Liver (tissue), 9 donors: ENCODE measurements around the gene CTRB1. TPM values are rescaled to one million over a fixed set of nuclear protein-coding genes. Genes with fewer than 3 reads are reported as not detected.

Source experiments
- DNase-seq: peaks from one replicate; pipeline ENCODE4 v3.0.0-alpha.2; 2017; ENCODE audit warnings: low spot score
- H3K27ac ChIP-seq, 2 donors: one replicate each; pipeline ENCODE4 v1.7.0; 2013; ENCODE audit warnings: inconsistent platforms in 2 of 2, low read length in 2 of 2, control low read depth in 1 of 2, low read depth in 1 of 2, mild to moderate bottlenecking in 1 of 2
- H3K27me3 ChIP-seq, 4 donors: one replicate each; pipeline versions ENCODE4 v1.6.1 to v1.7.0; 2013; ENCODE audit warnings: low read length in 3 of 4, inconsistent platforms in 1 of 4, mild to moderate bottlenecking in 1 of 4, moderate library complexity in 1 of 4; ENCODE audit not compliant: control insufficient read depth in 4 of 4, insufficient read depth in 4 of 4
- H3K36me3 ChIP-seq, 4 donors: one replicate each; pipeline versions ENCODE4 v1.6.1 to v1.7.0; 2013; ENCODE audit warnings: low read length in 3 of 4, mild to moderate bottlenecking in 3 of 4, low read depth in 1 of 4, moderate library complexity in 1 of 4; ENCODE audit not compliant: control insufficient read depth in 4 of 4, insufficient read depth in 3 of 4
- H3K4me1 ChIP-seq, 4 donors: one replicate each; pipeline versions ENCODE4 v1.6.1 to v1.7.0; 2013; ENCODE audit warnings: low read length in 3 of 4, mild to moderate bottlenecking in 3 of 4, moderate library complexity in 1 of 4; ENCODE audit not compliant: control insufficient read depth in 4 of 4, insufficient read depth in 4 of 4
- H3K4me3 ChIP-seq, 3 donors: one replicate each; pipeline versions ENCODE4 v1.6.1 to v1.7.0; 2013; ENCODE audit warnings: low read length in 3 of 3, control low read depth in 1 of 3, low read depth in 1 of 3, mild to moderate bottlenecking in 1 of 3
- H3K9ac ChIP-seq, 2 donors: one replicate each; pipeline ENCODE4 v1.7.0; 2013; ENCODE audit warnings: low read length in 2 of 2, mild to moderate bottlenecking in 2 of 2, moderate library complexity in 2 of 2, control low read depth in 1 of 2, low read depth in 1 of 2
- H3K9me3 ChIP-seq, 4 donors: one replicate each; pipeline versions ENCODE4 v1.6.1 to v1.7.0; 2013; ENCODE audit warnings: low read length in 3 of 4; ENCODE audit not compliant: control insufficient read depth in 4 of 4
- FOXA1 ChIP-seq: IDR thresholded peaks from 2 replicates; pipeline ENCODE4 v1.6.1; 2016; ENCODE audit warnings: antibody characterized with exemption
- FOXA2 ChIP-seq: IDR thresholded peaks from 2 replicates; pipeline ENCODE4 v1.6.1; 2016; ENCODE audit warnings: antibody characterized with exemption
- GABPA ChIP-seq, 2 donors: IDR thresholded peaks in 1 of 2; conservative IDR thresholded peaks in 1 of 2; 2 replicates each; pipeline ENCODE4 v1.6.1; 2016; ENCODE audit warnings: antibody characterized with exemption in 2 of 2, mild to moderate bottlenecking in 1 of 2, moderate library complexity in 1 of 2
- HNF4A ChIP-seq, 2 donors: conservative IDR thresholded peaks; 2 replicates each; pipeline ENCODE4 v1.6.1; 2016; ENCODE audit warnings: antibody characterized with exemption in 2 of 2, mild to moderate bottlenecking in 2 of 2
- JUND ChIP-seq, 2 donors: IDR thresholded peaks; 2 replicates each; pipeline ENCODE4 v1.6.1; 2016; ENCODE audit warnings: antibody characterized with exemption in 2 of 2
- NR2F2 ChIP-seq: IDR thresholded peaks from 2 replicates; pipeline ENCODE4 v1.6.1; 2016; ENCODE audit warnings: antibody characterized with exemption
- RAD21 ChIP-seq, 2 donors: IDR thresholded peaks; 2 replicates each; pipeline ENCODE4 v1.6.1; 2016; ENCODE audit warnings: antibody characterized with exemption in 2 of 2, mild to moderate bottlenecking in 2 of 2
- RXRA ChIP-seq, 2 donors: IDR thresholded peaks; 2 replicates each; pipeline ENCODE4 v1.6.1; 2017 to 2018; ENCODE audit warnings: antibody characterized with exemption in 2 of 2, mild to moderate bottlenecking in 1 of 2
- SP1 ChIP-seq: IDR thresholded peaks from 2 replicates; pipeline ENCODE4 v1.6.1; 2018; ENCODE audit warnings: antibody characterized with exemption, mild to moderate bottlenecking
- TAF1 ChIP-seq: conservative IDR thresholded peaks from 2 replicates; pipeline ENCODE4 v1.6.1; 2016; ENCODE audit warnings: antibody characterized with exemption, mild to moderate bottlenecking
- YY1 ChIP-seq: IDR thresholded peaks from 2 replicates; pipeline ENCODE4 v1.6.1; 2016; ENCODE audit warnings: antibody characterized with exemption, mild to moderate bottlenecking
- WGBS: extraction: QIAGEN DNeasy Blood & Tissue Kit; methylation state at CpG from one replicate; pipeline ENCODE4 v1.1.7; 2013; 5-methylcytosine and 5-hydroxymethylcytosine counted together
- polyA plus RNA-seq, 2 donors: library from polyadenylated mRNA; stranded (reverse) in 1 of 2; unstranded in 1 of 2; fragments of 200-250 nt in 1 of 2; fragments of >200 nt in 1 of 2; fragmentation: Nextera tagmentation in 1 of 2; extraction: Ambion mirVana in 1 of 2; gene quantifications; one replicate each; pipeline versions ENCODE4 v1.2.1 to v1.2.3, GENCODE V29; 2013 to 2015
- total RNA-seq, 2 donors: library from RNA; depleted of rRNA; stranded (reverse); fragments of >200 nt; gene quantifications; one replicate each; pipeline ENCODE4 v1.2.3, GENCODE V29; 2014
- TF ChIP-seq, protein P1 (sequence below): IDR thresholded peaks from 2 replicates; pipeline ENCODE4 v1.6.1; 2016; ENCODE audit warnings: antibody characterized with exemption, mild to moderate bottlenecking
- TF ChIP-seq, protein P2 (sequence below): IDR thresholded peaks from 2 replicates; pipeline ENCODE4 v1.6.1; 2016; ENCODE audit warnings: antibody characterized with exemption
- TF ChIP-seq, protein P3 (sequence below): fragments of 150-350 bp; IDR thresholded peaks from 2 replicates; pipeline ENCODE4 v1.5.1; 2017; ENCODE audit warnings: improper control_type of control experiment, low read depth, low read length; ENCODE audit not compliant: missing input control
- TF ChIP-seq, protein P4 (sequence below): IDR thresholded peaks from 2 replicates; pipeline ENCODE4 v1.6.1; 2016; ENCODE audit warnings: antibody characterized with exemption
- donor health status: healthy.
- donor health status: healthy.
- donor health status: healthy.
- donor health status: healthy.
- donor health status: healthy.

The CTRB1 gene
- total and polyA plus RNA-seq, 4 donors = not detected

DNA sequence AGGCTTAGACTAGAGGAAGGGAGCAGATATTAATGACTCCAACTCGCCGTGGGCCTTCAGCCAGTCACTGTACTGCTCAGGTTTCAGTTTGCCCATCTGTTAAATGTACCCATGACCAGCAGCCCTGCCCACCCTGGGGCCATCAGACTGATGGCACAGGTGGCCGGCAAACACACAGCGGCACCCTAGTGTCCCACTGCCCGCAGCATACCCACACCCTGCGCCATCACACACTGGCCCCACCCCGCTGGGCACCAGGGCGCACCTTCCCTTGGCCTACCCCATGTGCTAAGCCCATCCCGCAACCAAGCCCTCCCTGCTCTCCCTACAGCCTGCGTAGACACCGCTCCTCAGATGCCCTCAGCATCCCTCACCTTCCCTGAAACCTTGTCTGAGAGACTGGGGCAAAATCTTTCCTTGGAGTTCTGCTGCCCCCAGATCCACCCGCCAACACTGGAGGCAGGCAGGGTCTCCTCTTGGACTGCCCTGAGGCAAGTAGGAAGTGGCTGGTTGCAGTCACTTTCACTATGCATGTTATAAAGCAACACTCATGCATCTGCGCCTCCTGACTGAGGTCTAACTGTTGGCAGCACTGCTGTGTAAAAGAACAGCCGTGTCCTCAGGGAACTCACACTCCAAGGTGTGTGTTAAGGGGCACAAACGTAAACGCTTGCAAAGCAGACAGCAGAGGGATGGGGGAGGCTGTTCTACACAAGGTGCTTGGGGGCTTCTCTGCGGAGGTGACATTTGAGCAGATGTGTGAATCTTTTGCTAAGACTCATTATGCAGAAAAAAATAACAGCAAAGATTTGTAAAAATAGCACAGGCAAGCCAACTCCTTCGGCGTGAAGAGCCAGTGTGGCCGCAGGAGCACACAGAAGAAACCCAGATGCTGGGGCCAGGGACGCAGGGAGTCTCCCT, 39.4 kb downstream of the CTRB1 start:
- Histone ChIP-seq H3K9ac (no peak overlapping the region), H3K4me1 (peaks cover 23 to 58% (median 31%) of the 10 kb centered on the region in 4 donors)

DNA sequence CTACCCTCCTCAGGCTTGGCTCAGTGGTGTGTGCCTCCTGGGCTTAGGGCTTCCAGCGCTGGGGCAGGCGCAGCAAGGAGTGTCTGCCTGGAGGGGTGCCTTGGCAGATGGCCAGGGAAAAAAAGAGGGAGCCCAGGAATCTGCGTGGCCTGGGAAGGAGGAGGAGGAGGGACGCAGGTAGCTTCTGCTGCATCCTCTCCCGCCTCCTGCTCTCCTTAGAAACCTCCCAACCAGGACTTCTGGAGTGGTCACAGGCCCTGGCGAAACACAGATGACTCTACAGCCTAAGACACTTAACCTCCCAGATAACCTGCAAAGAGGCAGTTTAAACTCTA, 40.0 kb downstream of the CTRB1 start:
- Histone ChIP-seq H3K36me3 (no peaks in the 10 kb centered on the region), H3K4me1 (peaks cover 27 to 59% (median 36%) of the 10 kb centered on the region in 4 donors), H3K4me3 (no peak overlapping the region), H3K27me3 (no peaks in the 10 kb centered on the region), H3K9me3 (no peaks in the 10 kb centered on the region), H3K9ac (no peak overlapping the region), H3K27ac (no peak overlapping the region)
- DNase-seq = no peak
- WGBS = 91% methylated on average over 6 of the region's 6 CpGs
- TF ChIP-seq, protein P1, sequence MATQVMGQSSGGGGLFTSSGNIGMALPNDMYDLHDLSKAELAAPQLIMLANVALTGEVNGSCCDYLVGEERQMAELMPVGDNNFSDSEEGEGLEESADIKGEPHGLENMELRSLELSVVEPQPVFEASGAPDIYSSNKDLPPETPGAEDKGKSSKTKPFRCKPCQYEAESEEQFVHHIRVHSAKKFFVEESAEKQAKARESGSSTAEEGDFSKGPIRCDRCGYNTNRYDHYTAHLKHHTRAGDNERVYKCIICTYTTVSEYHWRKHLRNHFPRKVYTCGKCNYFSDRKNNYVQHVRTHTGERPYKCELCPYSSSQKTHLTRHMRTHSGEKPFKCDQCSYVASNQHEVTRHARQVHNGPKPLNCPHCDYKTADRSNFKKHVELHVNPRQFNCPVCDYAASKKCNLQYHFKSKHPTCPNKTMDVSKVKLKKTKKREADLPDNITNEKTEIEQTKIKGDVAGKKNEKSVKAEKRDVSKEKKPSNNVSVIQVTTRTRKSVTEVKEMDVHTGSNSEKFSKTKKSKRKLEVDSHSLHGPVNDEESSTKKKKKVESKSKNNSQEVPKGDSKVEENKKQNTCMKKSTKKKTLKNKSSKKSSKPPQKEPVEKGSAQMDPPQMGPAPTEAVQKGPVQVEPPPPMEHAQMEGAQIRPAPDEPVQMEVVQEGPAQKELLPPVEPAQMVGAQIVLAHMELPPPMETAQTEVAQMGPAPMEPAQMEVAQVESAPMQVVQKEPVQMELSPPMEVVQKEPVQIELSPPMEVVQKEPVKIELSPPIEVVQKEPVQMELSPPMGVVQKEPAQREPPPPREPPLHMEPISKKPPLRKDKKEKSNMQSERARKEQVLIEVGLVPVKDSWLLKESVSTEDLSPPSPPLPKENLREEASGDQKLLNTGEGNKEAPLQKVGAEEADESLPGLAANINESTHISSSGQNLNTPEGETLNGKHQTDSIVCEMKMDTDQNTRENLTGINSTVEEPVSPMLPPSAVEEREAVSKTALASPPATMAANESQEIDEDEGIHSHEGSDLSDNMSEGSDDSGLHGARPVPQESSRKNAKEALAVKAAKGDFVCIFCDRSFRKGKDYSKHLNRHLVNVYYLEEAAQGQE = no peak
- TF ChIP-seq YY1 = no peak
- no peak for TF ChIP-seq FOXA1
- TF ChIP-seq, protein P2, sequence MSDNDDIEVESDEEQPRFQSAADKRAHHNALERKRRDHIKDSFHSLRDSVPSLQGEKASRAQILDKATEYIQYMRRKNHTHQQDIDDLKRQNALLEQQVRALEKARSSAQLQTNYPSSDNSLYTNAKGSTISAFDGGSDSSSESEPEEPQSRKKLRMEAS = no peak
- TF ChIP-seq RAD21 (IDR thresholded peaks at IDR 0.05) = no peak

More for the DNA sequence above, 39.4 kb downstream of the CTRB1 start:
- Histone ChIP-seq H3K9me3 (no peaks in the 10 kb centered on the region), H3K4me3 (no peak overlapping the region), H3K27ac (no peak overlapping the region), H3K36me3 (no peaks in the 10 kb centered on the region), H3K27me3 (no peaks in the 10 kb centered on the region)
- no peak for DNase-seq
- WGBS = 89% methylated on average over 21 of the region's 21 CpGs
- TF ChIP-seq JUND (IDR thresholded peaks at IDR 0.05) (no peak), RXRA (IDR thresholded peaks at IDR 0.05) (no peak), NR2F2 (no peak), FOXA2 (no peak), HNF4A (conservative IDR thresholded peaks at IDR 0.05) (no peak), FOXA1 (no peak), SP1 (no peak), GABPA (IDR thresholded peaks at IDR 0.05 in 1 of 2, conservative IDR thresholded peaks at IDR 0.05 in 1 of 2) (no peak), TAF1 (no peak)
- TF ChIP-seq, protein P2 = no peak
- TF ChIP-seq, protein P3, sequence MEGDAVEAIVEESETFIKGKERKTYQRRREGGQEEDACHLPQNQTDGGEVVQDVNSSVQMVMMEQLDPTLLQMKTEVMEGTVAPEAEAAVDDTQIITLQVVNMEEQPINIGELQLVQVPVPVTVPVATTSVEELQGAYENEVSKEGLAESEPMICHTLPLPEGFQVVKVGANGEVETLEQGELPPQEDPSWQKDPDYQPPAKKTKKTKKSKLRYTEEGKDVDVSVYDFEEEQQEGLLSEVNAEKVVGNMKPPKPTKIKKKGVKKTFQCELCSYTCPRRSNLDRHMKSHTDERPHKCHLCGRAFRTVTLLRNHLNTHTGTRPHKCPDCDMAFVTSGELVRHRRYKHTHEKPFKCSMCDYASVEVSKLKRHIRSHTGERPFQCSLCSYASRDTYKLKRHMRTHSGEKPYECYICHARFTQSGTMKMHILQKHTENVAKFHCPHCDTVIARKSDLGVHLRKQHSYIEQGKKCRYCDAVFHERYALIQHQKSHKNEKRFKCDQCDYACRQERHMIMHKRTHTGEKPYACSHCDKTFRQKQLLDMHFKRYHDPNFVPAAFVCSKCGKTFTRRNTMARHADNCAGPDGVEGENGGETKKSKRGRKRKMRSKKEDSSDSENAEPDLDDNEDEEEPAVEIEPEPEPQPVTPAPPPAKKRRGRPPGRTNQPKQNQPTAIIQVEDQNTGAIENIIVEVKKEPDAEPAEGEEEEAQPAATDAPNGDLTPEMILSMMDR = no peak
- TF ChIP-seq, protein P4, sequence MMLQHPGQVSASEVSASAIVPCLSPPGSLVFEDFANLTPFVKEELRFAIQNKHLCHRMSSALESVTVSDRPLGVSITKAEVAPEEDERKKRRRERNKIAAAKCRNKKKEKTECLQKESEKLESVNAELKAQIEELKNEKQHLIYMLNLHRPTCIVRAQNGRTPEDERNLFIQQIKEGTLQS = no peak
